K562 (cell line): ENCODE measurements around the gene SUFU. TPM values are rescaled to one million over a fixed set of nuclear protein-coding genes. Genes with fewer than 3 reads are reported as not detected.

Experiments used
- ELK3 ChIP-seq: fragments of 450-650 bp; formaldehyde crosslinking; IDR thresholded peaks from 2 replicates; pipeline ENCODE4 v1.4.0; 2020; ENCODE audit warnings: mild to moderate bottlenecking
- HDAC3 ChIP-seq: fragments of 450-650 bp; IDR thresholded peaks from 2 replicates; pipeline ENCODE4 v1.6.1; 2018; ENCODE audit warnings: borderline replicate concordance, mild to moderate bottlenecking, moderate library complexity; ENCODE audit not compliant: partially characterized antibody
- MTA1 ChIP-seq: fragments of 450-650 bp; IDR thresholded peaks from 2 replicates; pipeline ENCODE4 v1.6.1; 2017; ENCODE audit warnings: borderline replicate concordance
- PPARD ChIP-seq: fragments of 250-450 bp; sonication (Bioruptor Pico); IDR thresholded peaks from 2 replicates; pipeline ENCODE4 v1.8.0; 2022; ENCODE audit warnings: inconsistent platforms, mild to moderate bottlenecking, moderate library complexity
- RBM22 ChIP-seq: fragments of 200-400 bp; formaldehyde crosslinking; IDR thresholded peaks from 2 replicates; pipeline ENCODE4 v1.6.1; 2018; ENCODE audit warnings: low read length, low read depth; ENCODE audit not compliant: poor library complexity, severe bottlenecking
- TFE3 ChIP-seq: fragments of 450-650 bp; formaldehyde crosslinking; IDR thresholded peaks from 2 replicates; pipeline ENCODE4 v1.4.0; 2020; ENCODE audit warnings: mild to moderate bottlenecking, mixed read lengths
- ZBED1 ChIP-seq: IDR thresholded peaks from 2 replicates; pipeline ENCODE4 v1.6.1; 2014
- ZNF121 ChIP-seq: sonication (generic); formaldehyde crosslinking; conservative IDR thresholded peaks from 2 replicates; pipeline ENCODE4 v1.8.0; 2022; ENCODE audit warnings: missing genetic modification reagents
- ZNF165 ChIP-seq: fragments of 250-450 bp; sonication (Bioruptor Pico); IDR thresholded peaks from 2 replicates; pipeline ENCODE4 v1.4.0; 2020; ENCODE audit warnings: borderline replicate concordance
- ZNF655 ChIP-seq: fragments of 250-450 bp; sonication (Bioruptor Pico); IDR thresholded peaks from 2 replicates; pipeline ENCODE4 v1.5.0; 2021
- polyA plus RNA-seq, 8 experiments: library from polyadenylated mRNA; depleted of rRNA in 4 of 8; stranded (reverse) in 5 of 8; unstranded in 3 of 8; fragments of >200 nt; fragmentation: Nextera tagmentation in 2 of 8; fragmentation: Illumina TruSeq in 1 of 8; extraction: Ambion mirVana in 2 of 8; extraction: Trizol in 1 of 8; gene quantifications; 2 replicates each; pipeline versions ENCODE4 v1.2.1 to v1.2.3, GENCODE V29; 2011 to 2014; ENCODE audit warnings: inconsistent platforms in 1 of 8, missing spikeins in 1 of 8
- total RNA-seq, 7 experiments: library from RNA; depleted of rRNA in 6 of 7; stranded (reverse); fragments of >200 nt in 6 of 7; fragmentation: Illumina TruSeq in 2 of 7; extraction: Trizol in 2 of 7; gene quantifications; 2 replicates each; pipeline versions ENCODE4 v1.2.1 to v1.2.3, GENCODE V29; 2011 to 2021; ENCODE audit warnings: low replicate concordance in 1 of 7
- TF ChIP-seq, protein P1 (sequence below): fragments of 200-800 bp; sonication (Bioruptor generic); IDR thresholded peaks from 2 replicates; pipeline ENCODE4 v1.6.1; 2016; ENCODE audit warnings: missing genetic modification characterization, missing compliant biosample characterization

Gene SUFU
- total and polyA plus RNA-seq, 9 of the 15 experiments (the other 6 are each of a cell fraction or from before 2014, with no cell fraction given) = 0.59 to 6.3 (median 0.82) TPM

GRCh38 chr10:102644646-102645387, 141.0 kb downstream of the SUFU start (continued):
- TF ChIP-seq ELK3 (CRISPR knock-in tag) = no peak
- TF ChIP-seq PPARD (CRISPR knock-in tag) = no peak
- no peak for TF ChIP-seq ZBED1
- no peak for TF ChIP-seq ZNF655 (CRISPR knock-in tag)
- no peak for TF ChIP-seq ZNF165 (CRISPR knock-in tag)
- TF ChIP-seq, protein P1, sequence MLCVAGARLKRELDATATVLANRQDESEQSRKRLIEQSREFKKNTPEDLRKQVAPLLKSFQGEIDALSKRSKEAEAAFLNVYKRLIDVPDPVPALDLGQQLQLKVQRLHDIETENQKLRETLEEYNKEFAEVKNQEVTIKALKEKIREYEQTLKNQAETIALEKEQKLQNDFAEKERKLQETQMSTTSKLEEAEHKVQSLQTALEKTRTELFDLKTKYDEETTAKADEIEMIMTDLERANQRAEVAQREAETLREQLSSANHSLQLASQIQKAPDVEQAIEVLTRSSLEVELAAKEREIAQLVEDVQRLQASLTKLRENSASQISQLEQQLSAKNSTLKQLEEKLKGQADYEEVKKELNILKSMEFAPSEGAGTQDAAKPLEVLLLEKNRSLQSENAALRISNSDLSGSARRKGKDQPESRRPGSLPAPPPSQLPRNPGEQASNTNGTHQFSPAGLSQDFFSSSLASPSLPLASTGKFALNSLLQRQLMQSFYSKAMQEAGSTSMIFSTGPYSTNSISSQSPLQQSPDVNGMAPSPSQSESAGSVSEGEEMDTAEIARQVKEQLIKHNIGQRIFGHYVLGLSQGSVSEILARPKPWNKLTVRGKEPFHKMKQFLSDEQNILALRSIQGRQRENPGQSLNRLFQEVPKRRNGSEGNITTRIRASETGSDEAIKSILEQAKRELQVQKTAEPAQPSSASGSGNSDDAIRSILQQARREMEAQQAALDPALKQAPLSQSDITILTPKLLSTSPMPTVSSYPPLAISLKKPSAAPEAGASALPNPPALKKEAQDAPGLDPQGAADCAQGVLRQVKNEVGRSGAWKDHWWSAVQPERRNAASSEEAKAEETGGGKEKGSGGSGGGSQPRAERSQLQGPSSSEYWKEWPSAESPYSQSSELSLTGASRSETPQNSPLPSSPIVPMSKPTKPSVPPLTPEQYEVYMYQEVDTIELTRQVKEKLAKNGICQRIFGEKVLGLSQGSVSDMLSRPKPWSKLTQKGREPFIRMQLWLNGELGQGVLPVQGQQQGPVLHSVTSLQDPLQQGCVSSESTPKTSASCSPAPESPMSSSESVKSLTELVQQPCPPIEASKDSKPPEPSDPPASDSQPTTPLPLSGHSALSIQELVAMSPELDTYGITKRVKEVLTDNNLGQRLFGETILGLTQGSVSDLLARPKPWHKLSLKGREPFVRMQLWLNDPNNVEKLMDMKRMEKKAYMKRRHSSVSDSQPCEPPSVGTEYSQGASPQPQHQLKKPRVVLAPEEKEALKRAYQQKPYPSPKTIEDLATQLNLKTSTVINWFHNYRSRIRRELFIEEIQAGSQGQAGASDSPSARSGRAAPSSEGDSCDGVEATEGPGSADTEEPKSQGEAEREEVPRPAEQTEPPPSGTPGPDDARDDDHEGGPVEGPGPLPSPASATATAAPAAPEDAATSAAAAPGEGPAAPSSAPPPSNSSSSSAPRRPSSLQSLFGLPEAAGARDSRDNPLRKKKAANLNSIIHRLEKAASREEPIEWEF (CRISPR knock-in tag) = no peak
- TF ChIP-seq RBM22 = no peak
- no peak for TF ChIP-seq TFE3 (CRISPR knock-in tag)
- no peak for TF ChIP-seq ZNF121
- no peak for TF ChIP-seq HDAC3
- peak; percentile 46; the same call in 1 of the 2 replicates for TF ChIP-seq MTA1
